GM12864 (cell line): ENCODE data around the gene ADNP.

Source experiments
- DNase-seq: peaks from one replicate; pipeline ENCODE4 v3.0.0-alpha.2; 2011; ENCODE audit warnings: low read depth
- H3K4me3 ChIP-seq: 2 replicates; pipeline ENCODE4 v1.5.1; 2011; ENCODE audit warnings: mild to moderate bottlenecking, low read depth, low read length, control low read depth
- TF ChIP-seq, protein P1 (sequence below): IDR thresholded peaks from 2 replicates; pipeline ENCODE4 v1.5.1; 2011; ENCODE audit warnings: low read depth, mild to moderate bottlenecking, moderate library complexity, low read length, control low read depth, inconsistent platforms; ENCODE audit errors: missing control alignments

Gene ADNP

DNA sequence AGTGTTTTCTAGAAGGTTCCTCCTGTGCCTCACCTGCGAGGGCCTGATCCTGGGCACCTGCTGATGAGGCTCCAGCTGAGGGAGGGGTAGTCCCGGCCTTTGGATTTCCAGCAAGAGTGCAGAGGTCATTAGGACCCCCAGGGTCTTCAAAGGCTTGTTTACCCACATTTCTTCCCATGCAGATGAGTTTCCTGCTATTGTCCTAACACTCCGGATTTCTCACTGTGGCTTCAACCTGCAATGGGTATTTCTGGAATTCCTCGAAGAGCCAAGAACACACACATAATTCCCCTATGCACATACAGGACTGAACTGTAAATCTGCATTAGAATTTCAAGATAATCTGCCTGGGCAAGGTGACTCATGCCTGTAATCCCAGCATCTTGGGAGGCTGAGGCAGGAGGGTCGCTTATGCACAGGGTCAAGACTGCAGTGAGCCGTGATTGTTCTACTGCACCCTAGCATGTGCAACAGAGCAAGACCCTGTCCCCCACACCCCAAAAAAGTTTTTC lies 53.9 kb downstream of the ADNP start:
- H3K4me3 ChIP-seq, result no peak overlapping the region
- DNase-seq, result no peak
- TF ChIP-seq, protein P1, sequence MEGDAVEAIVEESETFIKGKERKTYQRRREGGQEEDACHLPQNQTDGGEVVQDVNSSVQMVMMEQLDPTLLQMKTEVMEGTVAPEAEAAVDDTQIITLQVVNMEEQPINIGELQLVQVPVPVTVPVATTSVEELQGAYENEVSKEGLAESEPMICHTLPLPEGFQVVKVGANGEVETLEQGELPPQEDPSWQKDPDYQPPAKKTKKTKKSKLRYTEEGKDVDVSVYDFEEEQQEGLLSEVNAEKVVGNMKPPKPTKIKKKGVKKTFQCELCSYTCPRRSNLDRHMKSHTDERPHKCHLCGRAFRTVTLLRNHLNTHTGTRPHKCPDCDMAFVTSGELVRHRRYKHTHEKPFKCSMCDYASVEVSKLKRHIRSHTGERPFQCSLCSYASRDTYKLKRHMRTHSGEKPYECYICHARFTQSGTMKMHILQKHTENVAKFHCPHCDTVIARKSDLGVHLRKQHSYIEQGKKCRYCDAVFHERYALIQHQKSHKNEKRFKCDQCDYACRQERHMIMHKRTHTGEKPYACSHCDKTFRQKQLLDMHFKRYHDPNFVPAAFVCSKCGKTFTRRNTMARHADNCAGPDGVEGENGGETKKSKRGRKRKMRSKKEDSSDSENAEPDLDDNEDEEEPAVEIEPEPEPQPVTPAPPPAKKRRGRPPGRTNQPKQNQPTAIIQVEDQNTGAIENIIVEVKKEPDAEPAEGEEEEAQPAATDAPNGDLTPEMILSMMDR, result no peak

DNA sequence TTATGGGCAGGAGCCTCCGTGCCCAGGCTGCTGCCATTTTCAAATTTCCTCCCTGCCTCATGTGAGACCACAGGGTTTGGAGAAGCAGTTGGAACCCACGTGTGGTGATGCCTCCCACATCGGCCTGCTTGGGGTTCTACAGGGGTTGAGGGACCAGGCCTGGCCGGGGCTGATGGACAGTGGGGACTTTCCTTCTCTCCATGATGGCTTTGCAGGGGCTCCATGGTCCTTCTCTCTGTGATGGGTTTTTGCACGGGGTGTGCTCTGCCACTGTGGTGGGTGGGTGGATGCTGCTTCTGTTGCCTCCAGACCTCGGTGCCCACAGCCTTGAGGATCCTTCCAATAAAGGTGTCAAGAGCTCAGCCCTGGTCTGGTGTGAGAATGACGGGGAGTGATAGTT lies 54.4 kb downstream of the ADNP start:
- no peak overlapping the region for H3K4me3 ChIP-seq
- TF ChIP-seq, protein P1, result no peak
- no peak for DNase-seq

DNA sequence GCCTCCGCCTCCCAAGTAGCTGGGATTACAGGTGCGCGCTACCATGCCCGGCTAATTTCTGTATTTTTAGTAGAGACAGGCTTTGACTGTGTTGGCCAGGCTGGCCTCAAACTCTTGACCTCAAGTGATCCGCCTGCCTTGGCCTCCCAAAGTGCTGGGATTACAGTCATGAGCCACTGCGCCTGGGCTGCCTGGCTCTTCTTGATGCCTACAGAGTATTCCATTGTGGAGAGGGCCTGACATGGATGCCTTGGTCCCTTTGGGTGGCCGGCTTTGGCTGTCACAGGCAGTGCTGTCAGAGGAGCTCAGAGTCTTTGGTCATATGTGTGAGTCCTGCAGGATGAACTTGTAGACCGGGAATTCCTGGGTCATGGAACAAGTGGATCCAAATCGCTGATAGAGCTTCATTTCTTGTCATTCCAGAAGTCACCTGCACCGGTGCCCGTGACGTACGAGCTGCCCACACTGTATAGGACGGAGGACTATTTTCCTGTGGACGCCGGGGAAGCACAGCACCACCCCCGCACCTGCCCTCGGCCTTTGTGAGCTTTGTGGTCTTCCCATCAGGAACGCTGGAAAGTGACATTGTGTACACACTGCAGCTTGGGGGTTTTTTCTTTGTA lies 55.1 kb downstream of the ADNP start:
- no peak for DNase-seq
- H3K4me3 ChIP-seq, result no peak overlapping the region
- TF ChIP-seq, protein P1, result no peak

DNA sequence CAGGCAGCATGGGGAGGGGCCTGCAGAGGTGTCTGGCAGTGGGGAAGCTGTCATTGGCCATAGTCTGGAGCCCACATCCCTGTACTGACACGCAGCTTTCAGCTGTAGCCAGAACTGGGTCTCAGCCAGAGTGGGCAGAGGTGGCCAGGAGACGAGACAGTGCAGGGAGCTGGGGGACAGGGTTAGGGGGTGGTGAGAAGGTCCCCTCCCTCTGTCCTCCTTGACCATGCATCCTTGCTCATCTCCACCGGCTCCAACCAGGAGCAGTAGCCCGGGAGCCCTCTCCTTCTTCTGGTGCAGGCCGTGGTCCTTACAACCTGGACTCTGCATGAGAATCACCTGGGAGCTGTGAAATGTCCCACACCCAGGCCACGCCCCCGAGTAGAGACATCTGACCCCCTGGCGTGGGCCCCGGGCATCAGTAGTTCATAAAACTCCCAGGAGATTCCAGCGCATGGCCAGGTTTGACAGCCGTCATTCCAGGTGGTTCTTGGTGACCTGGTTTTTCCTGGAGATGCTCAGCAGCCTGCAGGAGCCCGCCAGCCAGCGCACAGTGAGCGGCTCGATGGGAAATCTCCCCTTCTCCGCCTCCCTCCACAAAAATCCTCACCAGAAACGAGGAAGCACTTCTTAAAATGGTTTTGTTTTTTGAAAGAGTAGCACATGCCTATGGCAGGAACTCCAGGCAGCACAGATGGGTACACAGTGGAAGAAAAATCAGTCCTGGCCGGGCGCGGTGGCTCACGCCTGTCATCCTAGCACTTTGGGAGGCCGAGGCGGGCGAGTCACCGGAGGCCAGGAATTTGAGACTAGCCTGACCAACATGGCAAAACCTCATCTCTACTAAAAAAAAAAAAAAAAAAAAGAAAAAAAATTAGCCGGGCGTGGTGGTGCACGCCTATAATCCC lies 56.2 kb downstream of the ADNP start:
- DNase-seq, result no peak
- TF ChIP-seq, protein P1, result no peak
- H3K4me3 ChIP-seq, result no peak overlapping the region

DNA sequence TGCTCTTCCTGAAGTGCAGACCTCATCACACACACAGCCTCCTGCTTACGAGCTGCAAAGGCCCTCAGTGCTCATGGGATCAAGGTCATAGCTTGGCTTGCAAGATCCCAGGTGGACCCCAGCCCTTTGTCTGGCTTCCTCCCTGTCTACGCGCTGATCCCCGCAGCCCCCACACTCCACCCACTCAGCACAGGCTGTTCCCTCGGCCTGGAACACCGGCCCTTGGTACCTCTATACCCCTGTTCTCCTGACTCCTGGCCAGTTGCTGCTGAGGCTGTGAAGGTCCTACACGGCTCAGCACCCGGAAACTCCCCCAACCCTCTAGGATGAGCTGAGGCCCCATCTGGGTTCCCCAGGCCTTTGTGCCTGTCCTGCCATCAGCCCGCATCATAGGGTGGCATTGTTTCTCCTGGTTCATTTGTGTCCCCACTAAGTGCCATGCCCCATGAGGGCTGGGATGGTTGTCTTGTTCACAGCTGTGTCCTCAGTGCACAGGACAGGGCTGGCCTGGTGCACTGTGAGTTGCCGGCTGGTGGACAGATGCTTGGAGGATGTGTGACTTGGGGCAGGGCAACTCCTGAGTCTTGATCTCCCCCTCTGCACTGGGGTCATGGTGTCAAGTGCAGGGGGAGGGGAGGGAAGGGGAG lies 57.0 kb downstream of the ADNP start:
- TF ChIP-seq, protein P1, result no peak
- no peak for DNase-seq
- H3K4me3 ChIP-seq, result no peak overlapping the region

DNA sequence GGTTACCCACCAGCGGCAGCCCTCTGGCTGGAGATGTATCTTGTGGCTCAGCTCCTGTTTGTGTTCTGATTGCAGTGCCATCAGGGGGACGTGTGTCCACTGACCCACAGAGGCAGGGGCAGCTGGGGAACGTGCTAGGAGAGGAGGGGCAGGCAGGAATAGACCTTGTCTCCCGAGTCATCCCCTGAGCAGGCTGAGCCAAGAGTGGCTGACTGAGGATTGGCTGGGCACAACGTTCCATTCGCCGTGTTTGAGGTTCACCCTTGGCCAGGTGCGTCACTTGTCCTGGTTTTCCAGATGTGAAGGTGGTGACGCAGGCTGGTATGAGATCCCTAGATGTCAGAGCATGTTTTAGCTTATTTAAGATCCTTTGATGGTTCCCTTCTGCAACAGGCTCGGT lies 57.7 kb downstream of the ADNP start:
- no peak for DNase-seq
- TF ChIP-seq, protein P1, result no peak
- H3K4me3 ChIP-seq, result no peak overlapping the region
